ENCODE results near the gene NF2.

Gene NF2

GRCh38 chr22:29603358-29604075 lies at the start of gene NF2:
TSS of gene NF2 (plus strand) at chr22:29603633. CDS start at chr22:29603999, 366 bp downstream.
- H3K4me2 ChIP-seq (ENCODE audit: low read length): peak within 1 kb of the TSS; percentile 65
- peak within 1 kb of the TSS; percentile 95 for H3K4me3 ChIP-seq (ENCODE audit: low read length)
- peaks cover 48% of the 10 kb centered on the region for H3K79me2 ChIP-seq (ENCODE audit: control insufficient read depth, low read length)

GRCh38 chr22:29555065-29555644 lies 48.3 kb upstream of the NF2 start:
- H3K4me2 ChIP-seq (ENCODE audit: low read length): no peak overlapping the region
- H3K27me3 ChIP-seq (ENCODE audit: control insufficient read depth, low read length): no peaks in the 10 kb centered on the region
- H3K27ac ChIP-seq (ENCODE audit: low read depth, low read length): no peak overlapping the region
- no peaks in the 10 kb centered on the region for H3K9me2 ChIP-seq (replicated peaks; ENCODE audit: control insufficient read depth, low read length)
- H3K4me1 ChIP-seq (ENCODE audit: control insufficient read depth, low read length): peaks cover 7% of the 10 kb centered on the region
- TF ChIP-seq EZH2phosphoT487 (IDR thresholded peaks at IDR 0.05; ENCODE audit: borderline replicate concordance, low read length): no peak
- TF ChIP-seq, protein P1, sequence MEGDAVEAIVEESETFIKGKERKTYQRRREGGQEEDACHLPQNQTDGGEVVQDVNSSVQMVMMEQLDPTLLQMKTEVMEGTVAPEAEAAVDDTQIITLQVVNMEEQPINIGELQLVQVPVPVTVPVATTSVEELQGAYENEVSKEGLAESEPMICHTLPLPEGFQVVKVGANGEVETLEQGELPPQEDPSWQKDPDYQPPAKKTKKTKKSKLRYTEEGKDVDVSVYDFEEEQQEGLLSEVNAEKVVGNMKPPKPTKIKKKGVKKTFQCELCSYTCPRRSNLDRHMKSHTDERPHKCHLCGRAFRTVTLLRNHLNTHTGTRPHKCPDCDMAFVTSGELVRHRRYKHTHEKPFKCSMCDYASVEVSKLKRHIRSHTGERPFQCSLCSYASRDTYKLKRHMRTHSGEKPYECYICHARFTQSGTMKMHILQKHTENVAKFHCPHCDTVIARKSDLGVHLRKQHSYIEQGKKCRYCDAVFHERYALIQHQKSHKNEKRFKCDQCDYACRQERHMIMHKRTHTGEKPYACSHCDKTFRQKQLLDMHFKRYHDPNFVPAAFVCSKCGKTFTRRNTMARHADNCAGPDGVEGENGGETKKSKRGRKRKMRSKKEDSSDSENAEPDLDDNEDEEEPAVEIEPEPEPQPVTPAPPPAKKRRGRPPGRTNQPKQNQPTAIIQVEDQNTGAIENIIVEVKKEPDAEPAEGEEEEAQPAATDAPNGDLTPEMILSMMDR (IDR thresholded peaks at IDR 0.05; ENCODE audit: low read depth, low read length, poor library complexity, severe bottlenecking): no peak
- no peaks in the 10 kb centered on the region for H4K20me1 ChIP-seq (ENCODE audit: control insufficient read depth, insufficient read depth, low read depth, low read length)
- H3F3A ChIP-seq (ENCODE audit: control insufficient read depth, insufficient read depth): 0 out of 2 replicates have a peak, but pooled peaks cover 4% of the 10 kb centered on the region
- H3K36me3 ChIP-seq (ENCODE audit: control insufficient read depth, low read length): peaks cover 15% of the 10 kb centered on the region
- no peaks in the 10 kb centered on the region for H3K9me3 ChIP-seq (ENCODE audit: control insufficient read depth, insufficient read depth, low read length)
- H3K4me3 ChIP-seq (ENCODE audit: low read length): no peak overlapping the region
- peaks cover 28% of the 10 kb centered on the region for H3K79me2 ChIP-seq (ENCODE audit: control insufficient read depth, low read length)

More at GRCh38 chr22:29603358-29604075, at the start of gene NF2:
- Histone ChIP-seq H4K20me1 (ENCODE audit: control insufficient read depth, insufficient read depth, low read depth, low read length) (no peaks in the 10 kb centered on the region), H3K36me3 (ENCODE audit: control insufficient read depth, low read length) (peaks cover 29% of the 10 kb centered on the region), H3K4me1 (ENCODE audit: control insufficient read depth, low read length) (peaks cover 9% of the 10 kb centered on the region), H3K9me2 (replicated peaks; ENCODE audit: control insufficient read depth, low read length) (no peaks in the 10 kb centered on the region), H3K27ac (ENCODE audit: low read depth, low read length) (peak within 1 kb of the TSS; percentile 42), H3K9me3 (ENCODE audit: control insufficient read depth, insufficient read depth, low read length) (no peaks in the 10 kb centered on the region), H3K27me3 (ENCODE audit: control insufficient read depth, low read length) (no peaks in the 10 kb centered on the region), H3F3A (ENCODE audit: control insufficient read depth, insufficient read depth) (no peaks in the 10 kb centered on the region)
- TF ChIP-seq EZH2phosphoT487 (IDR thresholded peaks at IDR 0.05; ENCODE audit: borderline replicate concordance, low read length): no peak
- TF ChIP-seq, protein P1 (IDR thresholded peaks at IDR 0.05; ENCODE audit: low read depth, low read length, poor library complexity, severe bottlenecking): peak; percentile 24

DNA sequence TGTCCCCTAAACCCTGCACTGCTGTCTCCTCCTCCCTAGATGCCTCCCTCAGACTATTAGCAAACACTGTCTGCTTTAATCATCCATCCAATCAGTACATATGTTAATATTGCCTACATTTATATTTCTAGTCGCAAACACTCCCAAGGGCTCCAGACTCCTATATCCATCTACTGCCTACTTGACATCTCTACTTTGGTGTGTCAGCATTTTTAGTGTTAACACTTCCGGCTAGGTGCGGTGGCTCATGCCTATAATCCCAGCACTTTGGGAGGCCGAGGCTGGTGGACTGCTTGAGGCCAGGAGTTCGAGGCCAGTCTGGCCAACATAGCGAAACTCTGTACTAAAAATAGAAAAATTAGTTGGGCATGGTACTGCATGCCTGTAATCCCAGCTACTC lies 44.4 kb upstream of the NF2 start:
- Histone ChIP-seq H3K4me3 (ENCODE audit: low read length) (no peak overlapping the region), H3K9me2 (replicated peaks; ENCODE audit: control insufficient read depth, low read length) (no peaks in the 10 kb centered on the region), H3K27me3 (ENCODE audit: control insufficient read depth, low read length) (no peaks in the 10 kb centered on the region), H3K27ac (ENCODE audit: low read depth, low read length) (no peak overlapping the region), H3K36me3 (ENCODE audit: control insufficient read depth, low read length) (no peaks in the 10 kb centered on the region), H3K4me1 (ENCODE audit: control insufficient read depth, low read length) (peaks cover 4% of the 10 kb centered on the region), H3F3A (ENCODE audit: control insufficient read depth, insufficient read depth) (0 out of 2 replicates have a peak, but pooled peaks cover 4% of the 10 kb centered on the region), H3K9me3 (ENCODE audit: control insufficient read depth, insufficient read depth, low read length) (no peaks in the 10 kb centered on the region), H4K20me1 (ENCODE audit: control insufficient read depth, insufficient read depth, low read depth, low read length) (no peaks in the 10 kb centered on the region), H3K4me2 (ENCODE audit: low read length) (no peak overlapping the region), H3K79me2 (ENCODE audit: control insufficient read depth, low read length) (no peaks in the 10 kb centered on the region)
- no peak for TF ChIP-seq EZH2phosphoT487 (IDR thresholded peaks at IDR 0.05; ENCODE audit: borderline replicate concordance, low read length)
- TF ChIP-seq, protein P1 (IDR thresholded peaks at IDR 0.05; ENCODE audit: low read depth, low read length, poor library complexity, severe bottlenecking): no peak
